Choroid plexus epithelial cell (primary cell): ENCODE data around the gene RBM23.
"Not testable (repeated sequence)": the region's sequence is repeated elsewhere in the genome, so short reads cannot be mapped to it uniquely, and the experiment has no call there.

Experiments
- DNase-seq: peaks from one replicate; pipeline ENCODE4 v3.0.0-alpha.2; 2010; ENCODE audit warnings: low read depth
- H3K4me3 ChIP-seq: 2 replicates; pipeline ENCODE4 v1.5.1; 2011; ENCODE audit warnings: low read depth, mild to moderate bottlenecking, control low read depth, low read length, moderate library complexity
- CTCF ChIP-seq: conservative IDR thresholded peaks from 2 replicates; pipeline ENCODE4 v1.5.1; 2011; ENCODE audit warnings: low read depth, mild to moderate bottlenecking, control low read depth, inconsistent platforms, low read length, moderate library complexity

RBM23 gene

GRCh38 chr14:22864979-22865378 is 54.0 kb downstream of the RBM23 start:
- no peak for TF ChIP-seq CTCF
- H3K4me3 ChIP-seq: no peak overlapping the region
- no peak for DNase-seq

- TF ChIP-seq CTCF: no peak
- no peak for DNase-seq
- no peak overlapping the region for H3K4me3 ChIP-seq
Observed at GRCh38 chr14:22861651-22862050, 57.3 kb downstream of the RBM23 start.

DNA sequence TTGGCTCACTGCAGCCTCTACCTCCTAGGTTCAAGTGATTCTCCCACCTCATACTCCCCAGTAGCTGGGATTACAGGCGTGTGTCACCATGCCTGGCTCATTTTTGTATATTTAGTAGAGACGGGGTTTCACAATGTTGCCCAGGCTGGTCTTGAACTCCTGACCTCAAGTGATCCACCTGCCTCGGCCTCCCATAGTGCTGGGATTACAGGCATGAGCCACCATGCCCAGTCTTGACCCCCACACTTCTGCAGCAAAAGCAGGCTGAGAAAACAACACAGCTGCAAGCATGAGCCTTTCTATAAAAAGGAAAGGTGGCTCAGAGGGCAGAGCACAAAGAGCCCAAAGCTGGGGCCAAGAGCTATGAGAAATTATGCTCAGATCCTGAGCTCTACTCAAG is 58.6 kb downstream of the RBM23 start:
- not testable (repeated sequence) for DNase-seq, H3K4me3 ChIP-seq

DNA sequence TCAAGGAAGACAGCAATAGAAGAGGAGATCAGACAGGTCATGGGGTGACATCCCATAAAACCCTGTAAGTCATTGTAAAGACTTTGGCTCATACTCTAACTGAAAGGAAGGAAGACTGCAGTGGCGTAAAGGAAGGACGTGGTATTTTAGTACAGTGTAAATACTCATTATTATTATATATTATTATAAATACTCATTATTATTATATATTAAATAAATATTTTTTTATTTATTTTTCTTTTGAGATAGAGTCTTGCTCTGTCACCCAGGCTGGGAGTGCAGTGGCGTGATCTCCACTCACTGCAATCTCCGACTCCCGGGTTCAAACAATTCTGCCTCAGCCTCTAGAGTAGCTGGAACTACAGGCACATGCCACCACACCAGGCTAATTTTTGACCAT is 62.5 kb downstream of the RBM23 start:
- TF ChIP-seq CTCF: no peak
- no peak for DNase-seq
- H3K4me3 ChIP-seq: no peak overlapping the region

DNA sequence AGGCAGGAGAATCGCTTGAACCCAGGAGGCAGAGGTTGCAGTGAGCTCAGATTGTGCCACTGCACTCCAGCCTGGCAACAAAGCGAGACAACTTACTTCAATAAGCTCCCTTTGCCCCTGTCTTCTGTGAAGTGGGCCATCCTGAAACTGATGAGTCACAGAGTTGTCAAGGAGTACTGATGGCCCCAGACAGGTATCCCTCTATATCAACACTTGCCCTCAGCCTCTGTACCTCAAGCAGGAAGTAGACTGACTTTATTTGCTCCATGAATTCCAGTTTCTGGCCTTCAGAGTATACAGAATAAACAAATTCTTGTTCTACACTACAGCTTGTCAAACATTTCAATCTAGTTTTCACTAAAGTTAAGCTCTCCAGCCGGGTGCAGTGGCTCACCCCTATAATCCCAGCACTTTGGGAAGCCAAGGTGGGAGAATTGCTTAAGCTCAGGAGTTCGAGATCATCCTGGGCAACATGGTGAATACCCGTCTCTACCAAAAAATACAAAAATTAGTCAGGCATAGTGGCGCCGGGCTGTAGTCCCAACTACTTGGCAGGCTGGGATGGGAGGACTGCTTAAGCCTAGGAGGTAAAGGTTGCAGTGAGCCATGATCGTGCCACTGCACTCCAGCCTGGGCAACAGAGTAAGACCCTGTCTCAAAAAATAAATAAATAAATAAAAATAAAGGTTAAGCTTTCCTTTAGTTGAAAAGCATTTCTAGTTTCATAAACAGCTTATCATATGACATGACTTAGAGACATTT is 63.8 kb downstream of the RBM23 start:
- no peak for DNase-seq
- TF ChIP-seq CTCF: no peak
- no peak overlapping the region for H3K4me3 ChIP-seq

GRCh38 chr14:22854296-22854695 is 64.7 kb downstream of the RBM23 start:
- H3K4me3 ChIP-seq, DNase-seq: not testable (repeated sequence)

- DNase-seq: peak; percentile 91
- TF ChIP-seq CTCF: peak; percentile 90
- H3K4me3 ChIP-seq: peak overlapping the region; percentile 57
Observed at GRCh38 chr14:22852940-22853767, 65.8 kb downstream of the RBM23 start.

DNA sequence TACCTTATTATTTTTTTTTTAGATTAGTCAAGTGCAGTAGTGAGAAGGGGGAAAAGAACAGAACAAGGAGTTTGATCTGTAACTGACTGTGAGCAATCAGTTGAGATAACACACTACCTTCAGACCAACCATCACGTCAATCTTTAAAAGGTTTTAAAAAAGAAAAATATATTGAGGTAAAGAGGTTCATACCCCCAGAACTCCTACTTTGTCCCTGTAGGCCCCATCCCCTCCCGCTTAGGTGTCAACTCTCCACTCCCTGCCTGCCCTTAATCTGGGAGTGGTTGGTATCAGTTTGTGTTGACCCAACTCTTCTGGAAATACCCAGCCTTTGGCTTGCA is 66.4 kb downstream of the RBM23 start:
- TF ChIP-seq CTCF: no peak
- no peak overlapping the region for H3K4me3 ChIP-seq
- DNase-seq: no peak

GRCh38 chr14:22852178-22852577 is 66.8 kb downstream of the RBM23 start:
- not testable (repeated sequence) for H3K4me3 ChIP-seq, DNase-seq
